AG04449 (cell line): ENCODE measurements around the gene CD79A.

Experiments used
- CTCF ChIA-PET: fragments of 350-600 bp; formaldehyde crosslinking; extraction: SDS; loops from one replicate; lab custom pipeline; 2021; ENCODE audit warnings: antibody characterized with exemption; lab: Yijun Ruan, JAX
- POLR2A ChIA-PET: fragments of 400-600, 350-600 bp; formaldehyde crosslinking; extraction: SDS; loops from one replicate; lab custom pipeline; 2020; ENCODE audit warnings: antibody characterized with exemption, inconsistent platforms; lab: Yijun Ruan, JAX
- DNase-seq: peaks from one replicate; pipeline ENCODE4 v3.0.0-alpha.2; 2010; ENCODE audit warnings: low read depth, low spot score
- H3K4me3 ChIP-seq: 2 replicates; pipeline ENCODE4 v1.5.1; 2011; ENCODE audit warnings: low read depth, mild to moderate bottlenecking, control low read depth, low read length
- TF ChIP-seq, protein P1 (sequence below): IDR thresholded peaks from one replicate; pipeline ENCODE4 v1.5.1; 2011; ENCODE audit warnings: mild to moderate bottlenecking, moderate library complexity, low read length, control low read depth, inconsistent platforms; ENCODE audit not compliant: insufficient read depth; ENCODE audit errors: missing control alignments

The CD79A gene

DNA sequence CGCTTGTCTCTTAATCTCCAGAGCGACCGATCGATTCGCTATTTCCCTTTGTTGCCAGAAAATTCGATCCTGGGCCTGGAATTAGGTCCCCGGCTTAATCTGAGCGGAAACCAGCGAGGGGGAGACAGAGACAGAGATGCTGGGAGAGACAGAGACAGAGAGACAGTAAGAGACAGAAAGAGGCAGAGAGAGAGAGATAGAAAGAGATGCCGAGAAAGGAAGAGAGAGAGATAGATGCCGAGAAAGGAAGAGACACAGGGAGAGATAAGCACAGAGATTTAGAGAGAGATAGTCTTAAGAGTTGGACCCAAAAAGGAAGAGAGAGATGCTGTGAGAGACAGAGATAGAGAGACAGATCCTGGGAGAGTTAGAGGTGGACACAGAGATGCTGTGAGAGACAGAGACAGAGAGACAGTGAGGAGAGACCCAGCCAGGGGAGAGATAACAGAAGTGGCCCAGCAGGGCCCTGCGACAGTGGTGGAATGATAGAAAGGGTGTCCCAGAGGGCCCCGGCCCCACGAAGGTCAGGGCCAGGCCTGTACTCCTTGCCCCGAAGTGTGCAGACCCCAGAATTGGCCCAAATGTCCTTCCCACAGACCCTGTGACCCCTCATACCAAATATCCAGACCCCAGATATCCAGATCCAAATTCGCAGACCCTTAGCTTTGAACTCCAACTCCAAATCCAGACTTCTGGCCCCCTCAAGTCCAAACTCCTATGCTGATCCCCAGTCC lies 49.9 kb downstream of the CD79A start:
- no peak overlapping the region for H3K4me3 ChIP-seq

DNA sequence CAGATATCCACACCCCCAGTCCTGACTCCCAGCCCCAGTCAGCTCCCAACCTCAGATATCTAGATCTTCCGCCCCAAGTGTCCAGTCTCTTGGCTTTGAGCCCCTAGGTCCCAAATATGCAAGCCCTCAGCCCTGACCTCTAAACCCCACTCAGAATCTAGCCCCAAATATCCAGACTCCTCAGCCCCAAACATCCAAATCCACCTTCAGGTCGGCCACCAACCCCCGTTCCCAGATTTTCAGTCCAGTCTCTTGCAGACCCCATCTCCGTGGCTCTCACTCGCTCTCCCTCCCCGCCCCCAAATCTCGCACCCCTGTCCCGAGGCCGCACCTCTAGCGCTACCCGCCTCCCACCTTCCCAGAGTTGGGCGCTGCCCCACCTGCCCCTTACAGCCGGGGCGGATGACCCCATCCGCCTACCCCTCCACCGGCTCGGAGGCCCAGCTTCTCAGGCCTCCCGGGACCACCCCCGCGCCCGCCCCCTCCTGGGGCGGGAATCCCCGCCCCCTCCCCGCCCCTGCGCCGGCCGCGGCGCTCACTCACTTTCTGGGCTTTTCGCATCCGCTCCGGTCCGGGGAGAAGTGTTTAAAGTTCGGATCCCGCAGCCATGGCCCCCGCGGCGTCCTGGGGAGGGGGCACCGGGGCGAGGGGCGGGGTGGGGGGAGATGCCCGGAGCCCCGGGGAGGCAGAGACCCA lies 50.6 kb downstream of the CD79A start:
- peak overlapping the region; percentile 52 for H3K4me3 ChIP-seq
- no peak for DNase-seq
- ChIA-PET POLR2A (no interaction called here), CTCF (interaction anchor here (0.6 to 1.5 kb wide), 3 partner anchors 9 to 107 kb away, joined by 3 to 4 read pairs (median 4); no protein-coding TSS in a partner anchor)
- TF ChIP-seq, protein P1, sequence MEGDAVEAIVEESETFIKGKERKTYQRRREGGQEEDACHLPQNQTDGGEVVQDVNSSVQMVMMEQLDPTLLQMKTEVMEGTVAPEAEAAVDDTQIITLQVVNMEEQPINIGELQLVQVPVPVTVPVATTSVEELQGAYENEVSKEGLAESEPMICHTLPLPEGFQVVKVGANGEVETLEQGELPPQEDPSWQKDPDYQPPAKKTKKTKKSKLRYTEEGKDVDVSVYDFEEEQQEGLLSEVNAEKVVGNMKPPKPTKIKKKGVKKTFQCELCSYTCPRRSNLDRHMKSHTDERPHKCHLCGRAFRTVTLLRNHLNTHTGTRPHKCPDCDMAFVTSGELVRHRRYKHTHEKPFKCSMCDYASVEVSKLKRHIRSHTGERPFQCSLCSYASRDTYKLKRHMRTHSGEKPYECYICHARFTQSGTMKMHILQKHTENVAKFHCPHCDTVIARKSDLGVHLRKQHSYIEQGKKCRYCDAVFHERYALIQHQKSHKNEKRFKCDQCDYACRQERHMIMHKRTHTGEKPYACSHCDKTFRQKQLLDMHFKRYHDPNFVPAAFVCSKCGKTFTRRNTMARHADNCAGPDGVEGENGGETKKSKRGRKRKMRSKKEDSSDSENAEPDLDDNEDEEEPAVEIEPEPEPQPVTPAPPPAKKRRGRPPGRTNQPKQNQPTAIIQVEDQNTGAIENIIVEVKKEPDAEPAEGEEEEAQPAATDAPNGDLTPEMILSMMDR: no peak

More for the DNA sequence above, 49.9 kb downstream of the CD79A start:
- TF ChIP-seq, protein P1: no peak
- no peak for DNase-seq
- ChIA-PET POLR2A (no interaction called here), CTCF (interaction anchor here (1.5 kb wide), 1 partner anchor 10 kb away, joined by 4 read pairs; no protein-coding TSS in a partner anchor)

DNA sequence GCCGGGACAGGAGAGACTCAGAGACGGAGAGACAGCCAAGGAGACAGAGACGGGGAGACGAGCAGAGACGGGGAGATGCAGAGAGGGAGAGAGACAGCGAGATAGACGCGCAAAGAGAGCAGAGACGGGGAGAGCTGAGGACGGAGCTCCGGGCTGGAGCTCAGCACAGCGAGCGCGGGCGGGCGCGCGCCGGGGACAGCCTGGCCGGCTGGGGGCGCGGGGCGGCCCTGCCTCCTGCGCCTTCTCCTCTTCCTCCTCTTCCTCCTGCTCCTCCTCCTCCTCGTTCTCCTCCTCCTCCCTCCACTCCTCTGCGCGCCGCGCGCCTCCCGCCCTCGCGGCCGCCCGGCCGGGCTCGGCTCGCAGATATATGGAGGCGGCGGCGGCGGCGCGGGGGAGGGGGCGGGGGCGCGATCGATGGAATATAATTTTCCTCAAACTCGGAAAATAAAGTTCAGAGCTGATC lies 51.2 kb downstream of the CD79A start, which contains the start of gene ERFL:
TSS of gene ERFL (minus strand) at position 229 of the 463 bp plus-strand sequence. CDS start 15,530 bp downstream, outside the sequence.
- H3K4me3 ChIP-seq: peak within 1 kb of the TSS; percentile 52
- TF ChIP-seq, protein P1: no peak
- POLR2A ChIA-PET: no interaction called here
- CTCF ChIA-PET: interaction anchor here (0.6 to 1.5 kb wide), 3 partner anchors 8 to 107 kb away, joined by 3 to 4 read pairs (median 4); no protein-coding TSS in a partner anchor
- no peak for DNase-seq

DNA sequence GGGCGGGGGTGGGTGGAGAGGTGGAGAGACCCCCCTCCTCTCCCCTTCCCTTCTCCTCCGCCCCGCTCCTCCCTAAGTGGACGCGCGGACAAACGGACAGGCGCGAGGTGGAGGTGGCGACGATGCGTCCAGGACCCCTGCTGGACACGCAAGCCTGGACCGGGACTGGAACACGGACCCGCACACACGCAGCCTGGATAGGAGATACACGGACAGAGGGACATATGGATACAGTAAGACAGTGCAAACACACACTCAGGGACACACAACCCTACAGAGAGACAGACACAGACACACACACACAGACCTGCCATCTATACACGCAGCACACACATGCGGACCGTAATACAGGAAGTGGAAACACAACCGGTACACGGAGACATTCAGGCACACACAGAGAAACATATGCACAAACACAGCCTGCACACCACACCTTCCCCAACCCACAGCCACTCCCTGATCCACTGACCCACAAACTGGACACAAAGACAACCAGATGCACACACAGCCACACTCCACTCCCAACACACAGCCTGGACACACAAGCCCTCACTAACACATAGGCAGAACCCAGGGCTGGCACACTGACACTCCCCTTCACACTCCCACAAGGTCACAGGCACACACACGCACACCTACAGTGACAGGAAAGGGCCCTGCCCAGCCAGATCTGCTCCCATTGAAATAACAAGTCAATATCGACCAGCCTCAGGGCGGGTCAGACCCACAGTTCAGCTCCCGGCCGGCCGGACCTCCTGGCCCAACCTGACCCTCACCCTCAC lies 51.9 kb downstream of the CD79A start:
- DNase-seq: no peak
- ChIA-PET CTCF (no interaction called here), POLR2A (no interaction called here)
- H3K4me3 ChIP-seq: peak overlapping the region; percentile 33
- TF ChIP-seq, protein P1: no peak

DNA sequence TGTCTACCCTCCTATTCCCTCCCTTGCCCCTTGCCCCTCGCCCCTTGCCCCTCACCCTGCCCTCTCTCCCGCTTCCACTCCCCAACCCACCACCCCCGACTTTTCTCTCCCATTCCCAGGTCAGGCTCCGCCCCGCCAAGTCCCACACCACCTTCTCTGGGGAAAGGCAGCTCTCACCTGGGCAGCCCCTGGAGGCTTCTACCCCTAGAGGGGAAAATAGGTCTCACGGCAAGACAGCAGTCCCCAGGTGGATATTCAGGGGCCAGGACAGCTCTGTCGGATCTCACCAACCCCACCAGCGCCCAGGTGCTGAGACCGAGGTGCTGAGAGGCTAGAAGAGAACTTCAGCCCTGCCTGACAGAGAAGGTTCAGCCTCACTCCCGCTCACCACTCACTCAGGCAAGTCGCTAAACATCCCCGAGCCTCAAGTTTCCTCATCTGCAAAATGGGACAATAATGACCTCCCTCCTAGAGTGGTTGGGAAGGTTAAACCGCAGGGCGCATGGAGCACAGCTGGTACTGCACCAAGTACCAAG lies 52.5 kb downstream of the CD79A start:
- H3K4me3 ChIP-seq: no peak overlapping the region
- no peak for DNase-seq
- POLR2A ChIA-PET: no interaction called here
- TF ChIP-seq, protein P1: no peak
- CTCF ChIA-PET: interaction anchor here (2.4 kb wide), 1 partner anchor 44 kb away, joined by 9 read pairs; no protein-coding TSS in a partner anchor
